Upper lobe of left lung (tissue), 6 donors: ENCODE measurements around the gene PARP16. TPM values are rescaled to one million over a fixed set of nuclear protein-coding genes. Genes with fewer than 3 reads are reported as not detected.

Source experiments
- ATAC-seq, 2 donors: fragments of 200-7000 bp; cut with Tn5 transposase; one replicate each; pipeline ENCODE4 v1.9.1; 2022; ENCODE audit warnings: mild to moderate bottlenecking in 2 of 2, moderate library complexity in 2 of 2; ENCODE audit not compliant: low FRiP score in 2 of 2
- DNase-seq, 2 donors: peaks; one replicate each; pipeline ENCODE4 v3.0.0-alpha.2; 2019 to 2020
- H3K27ac ChIP-seq, 4 donors: fragments of 200-600 bp; sonication (generic); one replicate each; pipeline ENCODE4 v1.5.1; 2016 to 2019
- H3K27me3 ChIP-seq, 4 donors: fragments of 200-600 bp; sonication (generic); one replicate each; pipeline ENCODE4 v1.5.1; 2017 to 2019
- H3K36me3 ChIP-seq, 4 donors: fragments of 200-600 bp; sonication (generic); one replicate each; pipeline ENCODE4 v1.5.1; 2016 to 2019
- H3K4me1 ChIP-seq, 4 donors: fragments of 200-600 bp; sonication (generic); one replicate each; pipeline ENCODE4 v1.5.1; 2018 to 2019
- H3K4me3 ChIP-seq, 4 donors: fragments of 200-600 bp; sonication (generic); one replicate each; pipeline ENCODE4 v1.5.1; 2017 to 2019; ENCODE audit warnings: mild to moderate bottlenecking in 2 of 4, moderate library complexity in 1 of 4
- H3K9me3 ChIP-seq, 4 donors: fragments of 200-600 bp; sonication (generic); one replicate each; pipeline ENCODE4 v1.5.1; 2018 to 2019
- EP300 ChIP-seq, 4 donors: sonication (generic); formaldehyde crosslinking; IDR thresholded peaks; one replicate each; pipeline ENCODE4 v1.5.1; 2017; ENCODE audit warnings: antibody characterized with exemption in 4 of 4, control low read depth in 2 of 4
- POLR2A ChIP-seq, 4 donors: fragments of 450-650 bp; IDR thresholded peaks; one replicate each; pipeline ENCODE4 v1.5.1; 2016 to 2017; ENCODE audit warnings: antibody characterized with exemption in 4 of 4, mild to moderate bottlenecking in 2 of 4
- POLR2AphosphoS5 ChIP-seq, 2 donors: sonication (generic); formaldehyde crosslinking; IDR thresholded peaks; one replicate each; pipeline ENCODE4 v1.5.1; 2017; ENCODE audit warnings: antibody characterized with exemption in 2 of 2
- WGBS, 2 donors: methylation state at CpG; one replicate each; pipeline ENCODE4 v1.1.5; 2017 to 2018; 5-methylcytosine and 5-hydroxymethylcytosine counted together
- total RNA-seq, 6 donors: library from RNA; depleted of rRNA in 4 of 6; stranded (reverse); fragments of >200 nt in 4 of 6; gene quantifications; one replicate each; pipeline versions ENCODE4 v1.1.0 to v1.2.1, GENCODE V29; 2016 to 2021
- TF ChIP-seq, protein P1 (sequence below), 6 experiments: fragments of 450-650 bp in 4 of 6; fragments of 200-600 bp in 2 of 6; sonication (generic) in 2 of 6; IDR thresholded peaks; one replicate each; pipeline ENCODE4 v1.5.1; 2016 to 2019; ENCODE audit warnings: antibody characterized with exemption in 6 of 6
- donor health status: DM: no; HTN: no; CAD: no; lungs with moderate emphysema.
- donor health status: DM: no; HTN: yes; CAD: no; lungs with severe emphysema.

The PARP16 gene
- total RNA-seq, 6 donors from 2014 or later: 6.3 to 20.6 (median 7.9) TPM

DNA sequence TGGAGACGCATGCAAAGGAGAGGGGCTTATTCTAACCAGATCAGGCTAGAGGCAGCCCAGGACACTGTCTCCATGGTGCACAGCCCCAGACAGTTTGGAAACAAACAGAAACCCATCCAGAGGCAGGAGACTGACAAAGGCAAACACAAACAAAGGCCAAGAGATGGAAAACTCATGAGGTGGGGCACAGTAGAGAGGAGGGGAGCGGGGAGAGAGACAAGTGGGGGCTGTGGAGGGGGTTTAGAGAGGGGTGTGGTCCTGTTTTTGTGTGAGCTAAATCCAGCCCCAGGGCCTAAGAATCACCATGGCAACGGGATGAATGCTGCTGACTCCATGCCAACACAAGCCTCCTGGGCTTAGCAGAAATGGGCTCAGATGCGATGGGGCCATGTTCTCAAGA lies 32.3 kb downstream of the PARP16 start:
- Histone ChIP-seq H3K9me3 (no peaks in the 10 kb centered on the region), H3K4me3 (no peak overlapping the region), H3K27ac (no peak overlapping the region), H3K27me3 (no peaks in the 10 kb centered on the region), H3K36me3 (peaks cover 0 to 19% (median 2%) of the 10 kb centered on the region in 4 donors), H3K4me1 (peaks cover 0 to 7% (median 5%) of the 10 kb centered on the region in 4 donors)
- WGBS, 2 donors: 55 to 65% methylated on average over 4 of the region's 4 CpGs
- no peak for TF ChIP-seq EP300 (IDR thresholded peaks at IDR 0.05)
- ATAC-seq (peak in 1 of 2 donors; percentile 56), DNase-seq (no peak)

GRCh38 chr15:65249641-65250040 lies 37.0 kb downstream of the PARP16 start:
- H3K9me3 ChIP-seq: no peaks in the 10 kb centered on the region
- no peak overlapping the region for H3K4me3 ChIP-seq
- ATAC-seq: no peak
- no peaks in the 10 kb centered on the region for H3K27me3 ChIP-seq
- TF ChIP-seq POLR2AphosphoS5 (IDR thresholded peaks at IDR 0.05): no peak
- TF ChIP-seq, protein P1, sequence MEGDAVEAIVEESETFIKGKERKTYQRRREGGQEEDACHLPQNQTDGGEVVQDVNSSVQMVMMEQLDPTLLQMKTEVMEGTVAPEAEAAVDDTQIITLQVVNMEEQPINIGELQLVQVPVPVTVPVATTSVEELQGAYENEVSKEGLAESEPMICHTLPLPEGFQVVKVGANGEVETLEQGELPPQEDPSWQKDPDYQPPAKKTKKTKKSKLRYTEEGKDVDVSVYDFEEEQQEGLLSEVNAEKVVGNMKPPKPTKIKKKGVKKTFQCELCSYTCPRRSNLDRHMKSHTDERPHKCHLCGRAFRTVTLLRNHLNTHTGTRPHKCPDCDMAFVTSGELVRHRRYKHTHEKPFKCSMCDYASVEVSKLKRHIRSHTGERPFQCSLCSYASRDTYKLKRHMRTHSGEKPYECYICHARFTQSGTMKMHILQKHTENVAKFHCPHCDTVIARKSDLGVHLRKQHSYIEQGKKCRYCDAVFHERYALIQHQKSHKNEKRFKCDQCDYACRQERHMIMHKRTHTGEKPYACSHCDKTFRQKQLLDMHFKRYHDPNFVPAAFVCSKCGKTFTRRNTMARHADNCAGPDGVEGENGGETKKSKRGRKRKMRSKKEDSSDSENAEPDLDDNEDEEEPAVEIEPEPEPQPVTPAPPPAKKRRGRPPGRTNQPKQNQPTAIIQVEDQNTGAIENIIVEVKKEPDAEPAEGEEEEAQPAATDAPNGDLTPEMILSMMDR (IDR thresholded peaks at IDR 0.05): no peak
- TF ChIP-seq EP300 (IDR thresholded peaks at IDR 0.05): no peak
- TF ChIP-seq POLR2A (IDR thresholded peaks at IDR 0.05): no peak
- WGBS, 2 donors: 69 to 78% methylated on average over 2 of the region's 2 CpGs
- DNase-seq: no peak
- no peaks in the 10 kb centered on the region for H3K36me3 ChIP-seq
- H3K4me1 ChIP-seq: no peaks in the 10 kb centered on the region
- H3K27ac ChIP-seq: no peak overlapping the region

GRCh38 chr15:65248511-65249255 lies 38.0 kb downstream of the PARP16 start:
- Histone ChIP-seq H3K9me3 (no peaks in the 10 kb centered on the region), H3K4me1 (no peaks in the 10 kb centered on the region), H3K4me3 (no peak overlapping the region), H3K27me3 (no peaks in the 10 kb centered on the region), H3K27ac (no peak overlapping the region), H3K36me3 (no peaks in the 10 kb centered on the region)
- TF ChIP-seq, protein P1 (IDR thresholded peaks at IDR 0.05): no peak
- TF ChIP-seq EP300 (IDR thresholded peaks at IDR 0.05): no peak
- no peak for TF ChIP-seq POLR2AphosphoS5 (IDR thresholded peaks at IDR 0.05)
- TF ChIP-seq POLR2A (IDR thresholded peaks at IDR 0.05): no peak
- no peak for ATAC-seq
- DNase-seq: no peak
- 79 to 87% methylated on average over 5 to 9 of the region's 9 CpGs for WGBS, 2 donors

GRCh38 chr15:65246939-65247338 lies 39.7 kb downstream of the PARP16 start:
- Histone ChIP-seq H3K27me3 (no peaks in the 10 kb centered on the region), H3K27ac (no peak overlapping the region), H3K4me1 (no peaks in the 10 kb centered on the region), H3K9me3 (no peaks in the 10 kb centered on the region), H3K36me3 (no peaks in the 10 kb centered on the region), H3K4me3 (no peak overlapping the region)
- TF ChIP-seq EP300 (IDR thresholded peaks at IDR 0.05): no peak
- TF ChIP-seq, protein P1 (IDR thresholded peaks at IDR 0.05): no peak
- no peak for TF ChIP-seq POLR2AphosphoS5 (IDR thresholded peaks at IDR 0.05)
- TF ChIP-seq POLR2A (IDR thresholded peaks at IDR 0.05): no peak
- ATAC-seq (no peak), DNase-seq (no peak)
- WGBS, 2 donors: 95 to 97% methylated on average over 6 of the region's 6 CpGs

GRCh38 chr15:65246026-65246714 lies 40.5 kb downstream of the PARP16 start:
- no peak for DNase-seq
- Histone ChIP-seq H3K36me3 (no peaks in the 10 kb centered on the region), H3K4me3 (no peak overlapping the region), H3K4me1 (no peaks in the 10 kb centered on the region), H3K9me3 (no peaks in the 10 kb centered on the region), H3K27ac (peak overlapping the region in 2 of 4 donors; percentile 15 to 37), H3K27me3 (no peaks in the 10 kb centered on the region)
- WGBS, 2 donors: 86 to 94% methylated on average over 1 to 8 of the region's 8 CpGs
- TF ChIP-seq, protein P1 (IDR thresholded peaks at IDR 0.05): no peak
- peak in 1 of 2 donors; percentile 12 for ATAC-seq
